Thyroid gland (tissue), 4 donors: ENCODE measurements around the gene ATP5MG. TPM values are rescaled to one million over a fixed set of nuclear protein-coding genes. Genes with fewer than 3 reads are reported as not detected.

Source experiments
- DNase-seq, 2 donors: peaks; one replicate each; pipeline ENCODE4 v3.0.0-alpha.2; 2019
- H3K27ac ChIP-seq, 3 donors: fragments of 200-600 bp; sonication (generic); 1 replicate in 2 of 3; 2 replicates in 1 of 3; pipeline ENCODE4 v1.5.1; 2016 to 2019; ENCODE audit warnings: mild to moderate bottlenecking in 1 of 3, moderate library complexity in 1 of 3
- H3K27me3 ChIP-seq: fragments of 200-600 bp; sonication (generic); one replicate; pipeline ENCODE4 v1.5.1; 2019
- H3K36me3 ChIP-seq, 2 donors: fragments of 200-600 bp; sonication (generic); one replicate each; pipeline ENCODE4 v1.5.1; 2016 to 2019
- H3K4me1 ChIP-seq, 2 donors: fragments of 200-600 bp; sonication (generic); one replicate each; pipeline ENCODE4 v1.5.1; 2017 to 2019
- H3K4me3 ChIP-seq, 3 donors: fragments of 200-600 bp; sonication (generic); replicated peaks in 1 of 3; 1 replicate in 2 of 3; 2 replicates in 1 of 3; pipeline ENCODE4 v1.5.1; 2016; ENCODE audit warnings: mild to moderate bottlenecking in 1 of 3
- H3K9me3 ChIP-seq: fragments of 200-600 bp; sonication (generic); one replicate; pipeline ENCODE4 v1.5.1; 2017
- POLR2A ChIP-seq, 2 donors: fragments of 450-650 bp; IDR thresholded peaks; one replicate each; pipeline ENCODE4 v1.6.1; 2017; ENCODE audit warnings: antibody characterized with exemption in 2 of 2, mild to moderate bottlenecking in 2 of 2, moderate library complexity in 1 of 2
- WGBS, 2 donors: methylation state at CpG; one replicate each; pipeline ENCODE4 v1.1.5; 2017; 5-methylcytosine and 5-hydroxymethylcytosine counted together
- intact Hi-C: fragments of 100-400 bp; cut with DNase I; formaldehyde crosslinking; loops from one replicate; pipeline ENCODE4 v1.15.1; 2023
- total RNA-seq, 4 donors: library from RNA; depleted of rRNA; stranded (reverse); fragments of >200 nt; gene quantifications; one replicate each; pipeline ENCODE4 v1.2.3, GENCODE V29; 2016
- TF ChIP-seq, protein P1 (sequence below), 6 experiments: fragments of 200-600 bp in 3 of 6; fragments of 450-650 bp in 3 of 6; sonication (generic) in 3 of 6; IDR thresholded peaks; one replicate each; pipeline ENCODE4 v1.5.1; 2016 to 2019; ENCODE audit warnings: antibody characterized with exemption in 6 of 6, mild to moderate bottlenecking in 2 of 6, inconsistent platforms in 1 of 6, moderate library complexity in 1 of 6

Gene ATP5MG
- total RNA-seq, 4 donors from 2014 or later: 63.9 to 716 (median 170) TPM

DNA sequence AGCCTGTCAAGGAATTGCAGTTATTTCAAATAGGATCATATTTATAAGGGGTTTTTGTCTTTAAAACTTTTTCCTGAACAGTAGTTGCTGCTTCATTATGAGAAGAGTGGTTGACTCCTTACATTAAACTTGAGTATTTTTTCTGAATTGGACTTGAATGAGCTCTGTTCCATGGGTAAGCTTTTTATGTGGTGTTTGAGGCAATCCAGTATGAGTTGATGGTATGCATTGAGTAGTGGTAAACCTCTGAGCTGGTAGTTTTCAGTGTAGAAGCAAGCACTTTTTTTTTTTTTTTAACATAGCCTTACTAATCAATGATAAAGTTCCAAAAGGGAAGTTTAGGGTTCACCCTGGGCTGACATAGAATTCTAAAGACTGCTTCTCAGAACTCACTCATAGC lies 38.2 kb downstream of the ATP5MG start:
- intact Hi-C loops: no loop called here
- H3K27ac ChIP-seq: no peak overlapping the region

DNA sequence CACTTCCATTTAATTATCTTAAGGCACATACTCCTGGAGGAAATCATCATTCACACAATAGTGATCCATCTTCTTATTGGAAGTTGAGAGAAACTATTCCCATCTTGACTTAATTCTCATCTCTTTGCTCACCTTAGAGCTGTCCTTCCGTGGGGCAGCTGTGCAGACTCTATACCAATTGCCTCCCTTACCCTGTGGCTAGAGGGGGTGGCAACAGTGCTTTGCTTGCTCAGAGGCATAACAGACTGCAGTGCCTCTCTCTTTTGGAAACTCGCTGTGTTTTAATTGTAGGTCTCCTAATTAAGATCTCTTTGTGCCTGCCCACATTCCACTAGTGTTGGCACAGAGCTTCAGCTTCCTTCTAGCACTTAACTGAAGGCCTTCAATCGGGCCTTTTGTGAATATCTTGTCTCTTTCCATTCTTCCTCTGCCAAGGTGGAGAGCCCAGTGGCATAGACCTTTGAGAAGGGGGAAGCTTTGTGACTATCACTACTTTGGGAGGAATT lies 40.4 kb downstream of the ATP5MG start:
- peaks cover 40 to 70% of the 10 kb centered on the region in 2 donors for H3K4me1 ChIP-seq
- H3K27ac ChIP-seq: peak overlapping the region in 1 of 3 donors; percentile 32
- H3K36me3 ChIP-seq: no peaks in the 10 kb centered on the region
- 34 to 45% methylated on average over 3 of the region's 3 CpGs for WGBS, 2 donors
- DNase-seq: no peak
- H3K9me3 ChIP-seq: no peaks in the 10 kb centered on the region
- H3K4me3 ChIP-seq: no peak overlapping the region
- TF ChIP-seq, protein P1, sequence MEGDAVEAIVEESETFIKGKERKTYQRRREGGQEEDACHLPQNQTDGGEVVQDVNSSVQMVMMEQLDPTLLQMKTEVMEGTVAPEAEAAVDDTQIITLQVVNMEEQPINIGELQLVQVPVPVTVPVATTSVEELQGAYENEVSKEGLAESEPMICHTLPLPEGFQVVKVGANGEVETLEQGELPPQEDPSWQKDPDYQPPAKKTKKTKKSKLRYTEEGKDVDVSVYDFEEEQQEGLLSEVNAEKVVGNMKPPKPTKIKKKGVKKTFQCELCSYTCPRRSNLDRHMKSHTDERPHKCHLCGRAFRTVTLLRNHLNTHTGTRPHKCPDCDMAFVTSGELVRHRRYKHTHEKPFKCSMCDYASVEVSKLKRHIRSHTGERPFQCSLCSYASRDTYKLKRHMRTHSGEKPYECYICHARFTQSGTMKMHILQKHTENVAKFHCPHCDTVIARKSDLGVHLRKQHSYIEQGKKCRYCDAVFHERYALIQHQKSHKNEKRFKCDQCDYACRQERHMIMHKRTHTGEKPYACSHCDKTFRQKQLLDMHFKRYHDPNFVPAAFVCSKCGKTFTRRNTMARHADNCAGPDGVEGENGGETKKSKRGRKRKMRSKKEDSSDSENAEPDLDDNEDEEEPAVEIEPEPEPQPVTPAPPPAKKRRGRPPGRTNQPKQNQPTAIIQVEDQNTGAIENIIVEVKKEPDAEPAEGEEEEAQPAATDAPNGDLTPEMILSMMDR (IDR thresholded peaks at IDR 0.05): no peak
- no peak for TF ChIP-seq POLR2A (IDR thresholded peaks at IDR 0.05)
- no peaks in the 10 kb centered on the region for H3K27me3 ChIP-seq
- intact Hi-C loops: no loop called here

More for the DNA sequence above, 38.2 kb downstream of the ATP5MG start:
- no peak overlapping the region for H3K4me3 ChIP-seq
- H3K4me1 ChIP-seq: peaks cover 34 to 61% of the 10 kb centered on the region in 2 donors
- H3K27me3 ChIP-seq: no peaks in the 10 kb centered on the region
- no peak for DNase-seq
- no peaks in the 10 kb centered on the region for H3K9me3 ChIP-seq
- TF ChIP-seq, protein P1 (IDR thresholded peaks at IDR 0.05): no peak
- TF ChIP-seq POLR2A (IDR thresholded peaks at IDR 0.05): no peak
- no peaks in the 10 kb centered on the region for H3K36me3 ChIP-seq

DNA sequence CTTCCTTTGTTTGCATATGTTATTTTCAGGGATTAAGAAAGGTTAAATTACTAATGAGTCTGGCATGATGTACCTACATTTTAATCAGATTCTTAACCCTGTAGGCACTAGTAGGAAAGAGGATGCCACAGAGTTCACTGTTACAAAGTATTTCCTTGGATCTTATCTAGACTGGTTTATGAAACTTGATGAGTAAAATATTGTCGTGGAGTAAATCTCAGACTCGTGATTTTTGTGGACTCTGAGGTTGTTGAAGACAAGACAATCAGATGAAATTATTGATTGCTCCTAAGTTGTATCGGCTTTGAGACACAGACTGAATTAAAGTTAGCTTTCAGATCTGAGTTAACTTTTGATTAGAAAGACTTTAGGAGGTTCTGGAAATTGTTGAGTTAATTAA lies 40.9 kb downstream of the ATP5MG start:
- Histone ChIP-seq H3K9me3 (no peaks in the 10 kb centered on the region), H3K27me3 (no peaks in the 10 kb centered on the region), H3K4me3 (no peak overlapping the region), H3K4me1 (peaks cover 41 to 70% of the 10 kb centered on the region in 2 donors), H3K36me3 (no peaks in the 10 kb centered on the region), H3K27ac (peak overlapping the region in 1 of 3 donors; percentile 32)
- TF ChIP-seq, protein P1 (IDR thresholded peaks at IDR 0.05): no peak
- TF ChIP-seq POLR2A (IDR thresholded peaks at IDR 0.05): no peak
- no peak for DNase-seq
- WGBS, 2 donors: 88 to 94% methylated on average over 3 of the region's 3 CpGs
- intact Hi-C loops: no loop called here

DNA sequence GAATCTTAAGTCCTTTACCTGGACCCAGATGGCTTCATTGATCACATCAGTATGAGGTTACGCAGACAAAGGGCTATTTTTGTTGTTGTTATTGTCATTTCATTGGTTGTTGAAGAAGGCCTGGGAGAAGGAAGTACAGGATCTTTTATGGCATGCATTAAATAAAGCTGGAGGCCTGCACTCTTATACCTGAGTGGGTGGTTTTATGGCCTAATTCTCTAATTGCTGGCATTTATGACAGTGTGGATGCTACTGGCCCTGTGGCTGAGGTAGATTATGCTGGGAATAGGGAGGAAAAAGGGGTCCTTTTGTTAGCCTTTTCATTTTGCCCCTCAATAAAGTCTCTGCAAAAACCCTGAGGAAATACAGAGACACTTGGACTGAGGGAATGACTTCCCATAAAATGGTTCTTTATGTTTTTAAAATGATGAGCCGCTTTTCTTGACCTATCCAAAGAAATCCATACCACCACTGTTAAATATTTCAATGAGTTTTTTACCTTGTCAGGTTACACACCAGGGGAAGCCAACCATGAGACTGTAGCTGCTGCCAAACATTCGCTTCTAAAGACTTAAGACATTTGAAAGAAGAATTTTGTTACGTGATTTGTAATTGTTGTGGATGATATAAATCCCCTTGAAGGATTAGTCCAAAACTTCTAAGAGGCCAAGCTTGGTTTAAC lies 41.6 kb downstream of the ATP5MG start:
- Histone ChIP-seq H3K4me3 (no peak overlapping the region), H3K4me1 (peaks cover 44 to 70% of the 10 kb centered on the region in 2 donors), H3K27me3 (no peaks in the 10 kb centered on the region), H3K27ac (peak overlapping the region in 1 of 3 donors; percentile 43), H3K9me3 (no peaks in the 10 kb centered on the region), H3K36me3 (no peaks in the 10 kb centered on the region)
- intact Hi-C loops: no loop called here
- 52 to 65% methylated on average over 4 of the region's 4 CpGs for WGBS, 2 donors
- TF ChIP-seq, protein P1 (IDR thresholded peaks at IDR 0.05): no peak
- TF ChIP-seq POLR2A (IDR thresholded peaks at IDR 0.05): no peak
- peak; percentile 19 to 27 for DNase-seq

DNA sequence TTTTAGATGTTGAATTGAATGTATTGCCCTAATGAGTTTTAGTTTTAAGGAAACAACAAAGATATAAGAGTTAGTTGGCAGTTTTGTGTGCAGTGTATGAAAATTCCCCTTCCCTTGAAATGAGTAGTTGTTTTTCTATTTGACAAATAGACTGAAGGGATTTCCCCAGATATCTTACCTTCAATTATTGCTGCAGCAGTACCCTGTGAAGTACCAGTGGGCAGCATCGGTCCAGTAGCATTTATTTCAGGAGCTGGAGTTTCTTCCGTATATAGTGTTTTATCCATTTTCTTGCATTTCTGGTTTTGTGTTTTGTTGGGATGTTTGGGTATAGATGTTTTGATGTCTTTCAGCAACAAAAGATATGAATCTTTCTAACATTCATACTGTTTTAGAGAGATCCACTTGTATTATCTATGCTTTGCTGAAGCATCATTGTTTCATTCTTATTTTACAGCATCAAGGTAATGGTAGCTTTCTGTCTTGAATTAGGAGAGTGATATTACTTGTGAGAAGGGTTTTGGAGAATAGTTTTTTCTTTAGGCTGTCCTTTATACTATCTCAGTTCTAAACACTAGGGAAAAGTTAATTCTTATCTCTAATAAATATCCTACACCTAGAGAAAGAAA lies 42.3 kb downstream of the ATP5MG start:
- Histone ChIP-seq H3K4me1 (peaks cover 50 to 71% of the 10 kb centered on the region in 2 donors), H3K9me3 (no peaks in the 10 kb centered on the region), H3K27ac (peak overlapping the region in 1 of 3 donors; percentile 43), H3K4me3 (no peak overlapping the region), H3K36me3 (no peaks in the 10 kb centered on the region), H3K27me3 (no peaks in the 10 kb centered on the region)
- peak; percentile 13 to 28 for DNase-seq
- intact Hi-C loops: no loop called here
- 50 to 55% methylated on average over 2 of the region's 2 CpGs for WGBS, 2 donors
- TF ChIP-seq, protein P1 (IDR thresholded peaks at IDR 0.05): no peak
- no peak for TF ChIP-seq POLR2A (IDR thresholded peaks at IDR 0.05)
